ENCODE results near the gene PEA15. TPM values are rescaled to one million over a fixed set of nuclear protein-coding genes. Genes with fewer than 3 reads are reported as not detected.

Gene PEA15
- total and polyA plus RNA-seq, 7 experiments from 2014 or later: 4.7 to 38.6 (median 13.2) TPM

- ChIA-PET CTCF (interaction anchor here (0.7 to 1.2 kb wide), 3 partner anchors 13 to 153 kb away, joined by 3 to 4 read pairs (median 3); no protein-coding TSS in a partner anchor), POLR2A (interaction anchor here (0.7 kb wide), 1 partner anchor 137 kb away, joined by 3 read pairs; no protein-coding TSS in a partner anchor)
- H3K36me3 Mint-ChIP-seq: peaks cover 18 to 55% (median 45%) of the 10 kb centered on the region in 5 donors
- H3K27ac Mint-ChIP-seq: no peak overlapping the region
- Histone ChIP-seq H3K27me3 (ENCODE audit: control insufficient read depth in 2 of 2, insufficient read depth in 2 of 2, low read length in 2 of 2) (no peaks in the 10 kb centered on the region), H3K4me3 (ENCODE audit: low read length) (no peak overlapping the region), H3K9me3 (ENCODE audit: control insufficient read depth in 2 of 3, low read length in 3 of 3) (no peaks in the 10 kb centered on the region), H3K36me3 (ENCODE audit: control insufficient read depth in 2 of 3, insufficient read depth in 3 of 3, low read length in 3 of 3) (peaks cover 18 to 79% (median 28%) of the 10 kb centered on the region in 3 experiments), H3K27ac (ENCODE audit: low read depth, low read length) (no peak overlapping the region), H3K4me1 (ENCODE audit: control insufficient read depth in 2 of 2, insufficient read depth in 2 of 2, low read length in 2 of 2) (no peaks in the 10 kb centered on the region)
- intact Hi-C loops (cut with micrococcal nuclease): no loop called here
- H3K9me3 Mint-ChIP-seq: no peaks in the 10 kb centered on the region
- H3K27me3 Mint-ChIP-seq: no peaks in the 10 kb centered on the region
- no peak overlapping the region for H3K4me3 Mint-ChIP-seq
- peaks cover 11 to 32% (median 11%) of the 10 kb centered on the region in 7 donors for H3K4me1 Mint-ChIP-seq
- DNase-seq (no peak), ATAC-seq (no peak)
These were observed 33.2 kb downstream of the PEA15 start for GRCh38 chr1:160238408-160238807.

GRCh38 chr1:160239582-160240299 lies 34.6 kb downstream of the PEA15 start:
- no peaks in the 10 kb centered on the region for H3K27me3 ChIP-seq (ENCODE audit: control insufficient read depth in 2 of 2, insufficient read depth in 2 of 2, low read length in 2 of 2)
- H3K27ac ChIP-seq (ENCODE audit: low read depth, low read length): no peak overlapping the region
- Mint-ChIP-seq H3K4me1 (peaks cover 7 to 29% (median 12%) of the 10 kb centered on the region in 7 donors), H3K27me3 (no peaks in the 10 kb centered on the region), H3K4me3 (no peak overlapping the region), H3K36me3 (peaks cover 17 to 52% (median 45%) of the 10 kb centered on the region in 5 donors), H3K9me3 (no peaks in the 10 kb centered on the region), H3K27ac (peak overlapping the region in 1 of 9 donors; percentile 93)
- no peak for ATAC-seq
- intact Hi-C loops (cut with micrococcal nuclease): no loop called here
- ChIA-PET CTCF (interaction anchor here (1.2 to 5.1 kb wide), 2 partner anchors 12 to 153 kb away, joined by 4 to 23 read pairs; no protein-coding TSS in a partner anchor), POLR2A (interaction anchor here (1.0 to 1.3 kb wide), 2 partner anchors 52 to 141 kb away, joined by 3 read pairs; partner anchors contain the start of gene IGSF8)
- H3K4me1 ChIP-seq (ENCODE audit: control insufficient read depth in 2 of 2, insufficient read depth in 2 of 2, low read length in 2 of 2): no peaks in the 10 kb centered on the region
- H3K36me3 ChIP-seq (ENCODE audit: control insufficient read depth in 2 of 3, insufficient read depth in 3 of 3, low read length in 3 of 3): peaks cover 18 to 78% (median 28%) of the 10 kb centered on the region in 3 experiments
- DNase-seq: no peak
- no peaks in the 10 kb centered on the region for H3K9me3 ChIP-seq (ENCODE audit: control insufficient read depth in 2 of 3, low read length in 3 of 3)
- H3K4me3 ChIP-seq (ENCODE audit: low read length): no peak overlapping the region

- ATAC-seq (no peak), DNase-seq (no peak)
- no peak overlapping the region for H3K4me3 ChIP-seq (ENCODE audit: low read length)
- H3K4me1 ChIP-seq (ENCODE audit: control insufficient read depth in 2 of 2, insufficient read depth in 2 of 2, low read length in 2 of 2): no peaks in the 10 kb centered on the region
- intact Hi-C loops (cut with micrococcal nuclease): no loop called here
- no peak overlapping the region for H3K27ac ChIP-seq (ENCODE audit: low read depth, low read length)
- Mint-ChIP-seq H3K27ac (peak overlapping the region in 3 of 9 donors; percentile 1 to 66 (median 65)), H3K27me3 (no peaks in the 10 kb centered on the region), H3K9me3 (no peaks in the 10 kb centered on the region), H3K4me1 (peaks cover 0 to 43% (median 21%) of the 10 kb centered on the region in 7 donors), H3K4me3 (no peak overlapping the region), H3K36me3 (peaks cover 6 to 39% (median 31%) of the 10 kb centered on the region in 5 donors)
- ChIA-PET POLR2A (interaction anchor here (0.6 to 2.1 kb wide), 5 partner anchors 8 to 41 kb away, joined by 3 to 11 read pairs (median 5); partner anchors contain the start of genes DCAF8 and PEX19), CTCF (interaction anchor here (0.5 to 5.1 kb wide), 3 partner anchors 8 to 101 kb away, joined by 7 to 23 read pairs (median 9); no protein-coding TSS in a partner anchor)
- peaks cover 2 to 42% (median 11%) of the 10 kb centered on the region in 3 experiments for H3K36me3 ChIP-seq (ENCODE audit: control insufficient read depth in 2 of 3, insufficient read depth in 3 of 3, low read length in 3 of 3)
- no peaks in the 10 kb centered on the region for H3K9me3 ChIP-seq (ENCODE audit: control insufficient read depth in 2 of 3, low read length in 3 of 3)
- H3K27me3 ChIP-seq (ENCODE audit: control insufficient read depth in 2 of 2, insufficient read depth in 2 of 2, low read length in 2 of 2): no peaks in the 10 kb centered on the region
These were observed 38.6 kb downstream of the PEA15 start for GRCh38 chr1:160243767-160244166.

- peaks cover 6 to 35% (median 26%) of the 10 kb centered on the region in 5 donors for H3K36me3 Mint-ChIP-seq
- Histone ChIP-seq H3K4me1 (ENCODE audit: control insufficient read depth in 2 of 2, insufficient read depth in 2 of 2, low read length in 2 of 2) (no peaks in the 10 kb centered on the region), H3K36me3 (ENCODE audit: control insufficient read depth in 2 of 3, insufficient read depth in 3 of 3, low read length in 3 of 3) (peaks cover 0 to 39% (median 9%) of the 10 kb centered on the region in 3 experiments), H3K27ac (ENCODE audit: low read depth, low read length) (no peak overlapping the region), H3K27me3 (ENCODE audit: control insufficient read depth in 2 of 2, insufficient read depth in 2 of 2, low read length in 2 of 2) (no peaks in the 10 kb centered on the region), H3K9me3 (ENCODE audit: control insufficient read depth in 2 of 3, low read length in 3 of 3) (no peaks in the 10 kb centered on the region), H3K4me3 (ENCODE audit: low read length) (no peak overlapping the region)
- ChIA-PET CTCF (interaction anchor here (2.7 kb wide), 1 partner anchor 47 kb away, joined by 9 read pairs; no protein-coding TSS in a partner anchor), POLR2A (interaction anchor here (0.6 to 2.1 kb wide), 5 partner anchors 13 to 40 kb away, joined by 4 to 11 read pairs (median 5); partner anchors contain the start of genes DCAF8 and PEX19)
- no peak overlapping the region for H3K27ac Mint-ChIP-seq
- H3K9me3 Mint-ChIP-seq: no peaks in the 10 kb centered on the region
- DNase-seq: no peak
- intact Hi-C loops (cut with micrococcal nuclease): no loop called here
- no peak overlapping the region for H3K4me3 Mint-ChIP-seq
- no peaks in the 10 kb centered on the region for H3K27me3 Mint-ChIP-seq
- H3K4me1 Mint-ChIP-seq: peaks cover 0 to 40% (median 21%) of the 10 kb centered on the region in 7 donors
- no peak for ATAC-seq
These were observed 39.0 kb downstream of the PEA15 start for GRCh38 chr1:160244209-160244608.

GRCh38 chr1:160245434-160245833 lies 40.2 kb downstream of the PEA15 start:
- ChIA-PET CTCF (no interaction called here), POLR2A (interaction anchor here (1.4 to 2.1 kb wide), 3 partner anchors 11 to 39 kb away, joined by 4 to 11 read pairs (median 4); partner anchors contain the start of gene PEX19)
- Mint-ChIP-seq H3K4me1 (peaks cover 3 to 44% (median 25%) of the 10 kb centered on the region in 7 donors), H3K27ac (peak overlapping the region in 1 of 9 donors; percentile 69), H3K36me3 (peaks cover 0 to 27% (median 14%) of the 10 kb centered on the region in 5 donors), H3K4me3 (no peak overlapping the region), H3K9me3 (no peaks in the 10 kb centered on the region), H3K27me3 (no peaks in the 10 kb centered on the region)
- intact Hi-C loops (cut with micrococcal nuclease): no loop called here
- DNase-seq (no peak), ATAC-seq (no peak)
- H3K9me3 ChIP-seq (ENCODE audit: control insufficient read depth in 2 of 3, low read length in 3 of 3): no peaks in the 10 kb centered on the region
- no peak overlapping the region for H3K4me3 ChIP-seq (ENCODE audit: low read length)
- H3K36me3 ChIP-seq (ENCODE audit: control insufficient read depth in 2 of 3, insufficient read depth in 3 of 3, low read length in 3 of 3): peaks cover 0 to 26% (median 0%) of the 10 kb centered on the region in 3 experiments
- no peaks in the 10 kb centered on the region for H3K4me1 ChIP-seq (ENCODE audit: control insufficient read depth in 2 of 2, insufficient read depth in 2 of 2, low read length in 2 of 2)
- no peaks in the 10 kb centered on the region for H3K27me3 ChIP-seq (ENCODE audit: control insufficient read depth in 2 of 2, insufficient read depth in 2 of 2, low read length in 2 of 2)
- no peak overlapping the region for H3K27ac ChIP-seq (ENCODE audit: low read depth, low read length)

GRCh38 chr1:160247053-160247452 lies 41.9 kb downstream of the PEA15 start:
- Mint-ChIP-seq H3K9me3 (no peaks in the 10 kb centered on the region), H3K27me3 (no peaks in the 10 kb centered on the region), H3K4me1 (peaks cover 6 to 52% (median 34%) of the 10 kb centered on the region in 7 donors), H3K27ac (no peak overlapping the region), H3K4me3 (no peak overlapping the region), H3K36me3 (peaks cover 0 to 21% (median 8%) of the 10 kb centered on the region in 5 donors)
- no peak overlapping the region for H3K27ac ChIP-seq (ENCODE audit: low read depth, low read length)
- H3K4me3 ChIP-seq (ENCODE audit: low read length): no peak overlapping the region
- no peaks in the 10 kb centered on the region for H3K4me1 ChIP-seq (ENCODE audit: control insufficient read depth in 2 of 2, insufficient read depth in 2 of 2, low read length in 2 of 2)
- no peak for DNase-seq
- H3K36me3 ChIP-seq (ENCODE audit: control insufficient read depth in 2 of 3, insufficient read depth in 3 of 3, low read length in 3 of 3): peaks cover 0 to 18% (median 0%) of the 10 kb centered on the region in 3 experiments
- ChIA-PET CTCF (no interaction called here), POLR2A (interaction anchor here (1.2 to 1.4 kb wide), 2 partner anchors 13 to 15 kb away, joined by 3 to 4 read pairs; partner anchors contain the start of gene DCAF8)
- ATAC-seq: no peak
- no peaks in the 10 kb centered on the region for H3K27me3 ChIP-seq (ENCODE audit: control insufficient read depth in 2 of 2, insufficient read depth in 2 of 2, low read length in 2 of 2)
- intact Hi-C loops (cut with micrococcal nuclease): no loop called here
- H3K9me3 ChIP-seq (ENCODE audit: control insufficient read depth in 2 of 3, low read length in 3 of 3): no peaks in the 10 kb centered on the region

All from naive thymus-derived CD4-positive, alpha-beta T cell (primary cell).